ENCODE data around the gene FBL.

Gene FBL

DNA sequence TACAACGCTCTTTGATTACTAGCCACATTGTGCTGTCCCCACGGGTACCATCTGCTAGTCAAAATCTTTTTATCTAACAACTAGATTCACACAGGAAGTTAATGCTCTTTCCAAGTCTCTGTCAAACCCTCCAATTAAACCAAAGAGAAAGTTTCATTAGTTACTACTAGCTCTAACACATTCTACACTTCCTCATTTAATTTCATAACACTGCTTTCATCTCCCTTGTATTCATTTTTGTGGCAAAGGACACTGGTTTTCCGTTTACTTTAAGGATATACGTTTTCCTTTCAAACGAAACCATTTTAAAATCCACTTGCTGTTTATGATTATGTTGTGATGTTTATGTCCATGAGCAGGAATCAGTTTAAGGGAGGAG, 17.5 kb downstream of the FBL start:
- TF ChIP-seq, protein P1, sequence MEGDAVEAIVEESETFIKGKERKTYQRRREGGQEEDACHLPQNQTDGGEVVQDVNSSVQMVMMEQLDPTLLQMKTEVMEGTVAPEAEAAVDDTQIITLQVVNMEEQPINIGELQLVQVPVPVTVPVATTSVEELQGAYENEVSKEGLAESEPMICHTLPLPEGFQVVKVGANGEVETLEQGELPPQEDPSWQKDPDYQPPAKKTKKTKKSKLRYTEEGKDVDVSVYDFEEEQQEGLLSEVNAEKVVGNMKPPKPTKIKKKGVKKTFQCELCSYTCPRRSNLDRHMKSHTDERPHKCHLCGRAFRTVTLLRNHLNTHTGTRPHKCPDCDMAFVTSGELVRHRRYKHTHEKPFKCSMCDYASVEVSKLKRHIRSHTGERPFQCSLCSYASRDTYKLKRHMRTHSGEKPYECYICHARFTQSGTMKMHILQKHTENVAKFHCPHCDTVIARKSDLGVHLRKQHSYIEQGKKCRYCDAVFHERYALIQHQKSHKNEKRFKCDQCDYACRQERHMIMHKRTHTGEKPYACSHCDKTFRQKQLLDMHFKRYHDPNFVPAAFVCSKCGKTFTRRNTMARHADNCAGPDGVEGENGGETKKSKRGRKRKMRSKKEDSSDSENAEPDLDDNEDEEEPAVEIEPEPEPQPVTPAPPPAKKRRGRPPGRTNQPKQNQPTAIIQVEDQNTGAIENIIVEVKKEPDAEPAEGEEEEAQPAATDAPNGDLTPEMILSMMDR (IDR thresholded peaks at IDR 0.05; ENCODE audit: poor library complexity, severe bottlenecking), result no peak
- Histone ChIP-seq H3K4me3 (ENCODE audit: severe bottlenecking) (no peak overlapping the region), H3K27ac (ENCODE audit: poor library complexity, severe bottlenecking) (no peak overlapping the region), H3K36me3 (ENCODE audit: low read depth) (peaks cover 27% of the 10 kb centered on the region), H3K9me3 (ENCODE audit: severe bottlenecking) (no peaks in the 10 kb centered on the region), H3K27me3 (ENCODE audit: insufficient read depth, poor library complexity, severe bottlenecking) (no peaks in the 10 kb centered on the region), H3K4me1 (ENCODE audit: insufficient read depth, poor library complexity, severe bottlenecking) (no peaks in the 10 kb centered on the region)
- DNase-seq (ENCODE audit: low spot score) (no peak), ATAC-seq (ENCODE audit: low read depth) (no peak)

DNA sequence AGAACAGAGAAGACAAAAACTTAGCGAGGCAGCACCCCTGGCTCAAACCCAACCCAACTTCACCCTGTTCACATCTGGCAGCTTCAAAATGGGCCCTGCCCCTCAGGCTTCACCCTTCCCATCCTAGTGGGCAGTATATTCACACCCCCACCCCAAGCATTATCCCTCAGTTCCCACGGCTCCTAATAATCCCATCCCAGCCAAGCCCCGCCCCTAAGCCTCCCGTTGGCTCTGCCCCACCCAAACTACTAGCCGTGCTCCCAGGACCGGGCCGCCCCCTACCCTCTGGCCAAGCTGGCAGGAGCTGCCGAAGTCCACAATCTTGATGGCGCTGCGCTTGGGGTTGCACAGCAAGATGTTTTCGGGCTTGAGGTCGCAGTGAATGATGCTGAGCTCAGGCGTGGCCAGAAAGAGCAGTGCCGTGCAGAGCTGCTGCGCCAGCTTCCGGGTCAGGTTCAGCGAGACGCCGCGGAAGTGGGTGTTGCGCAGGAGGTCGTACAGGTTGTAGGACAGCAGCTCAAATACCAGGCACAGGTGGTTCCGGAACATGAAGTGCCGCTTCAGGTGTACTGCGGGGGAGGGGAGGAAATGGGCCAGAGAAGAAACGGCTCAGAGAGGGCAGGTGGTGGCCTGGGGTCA, 18.0 kb downstream of the FBL start:
- DNase-seq (ENCODE audit: low spot score), result peak; percentile 45
- H3K27me3 ChIP-seq (ENCODE audit: insufficient read depth, poor library complexity, severe bottlenecking), result no peaks in the 10 kb centered on the region
- H3K27ac ChIP-seq (ENCODE audit: poor library complexity, severe bottlenecking), result no peak overlapping the region
- H3K36me3 ChIP-seq (ENCODE audit: low read depth), result peaks cover 27% of the 10 kb centered on the region
- TF ChIP-seq, protein P1 (IDR thresholded peaks at IDR 0.05; ENCODE audit: poor library complexity, severe bottlenecking), result no peak
- no peaks in the 10 kb centered on the region for H3K4me1 ChIP-seq (ENCODE audit: insufficient read depth, poor library complexity, severe bottlenecking)
- ATAC-seq (ENCODE audit: low read depth), result no peak
- no peaks in the 10 kb centered on the region for H3K9me3 ChIP-seq (ENCODE audit: severe bottlenecking)
- no peak overlapping the region for H3K4me3 ChIP-seq (ENCODE audit: severe bottlenecking)

DNA sequence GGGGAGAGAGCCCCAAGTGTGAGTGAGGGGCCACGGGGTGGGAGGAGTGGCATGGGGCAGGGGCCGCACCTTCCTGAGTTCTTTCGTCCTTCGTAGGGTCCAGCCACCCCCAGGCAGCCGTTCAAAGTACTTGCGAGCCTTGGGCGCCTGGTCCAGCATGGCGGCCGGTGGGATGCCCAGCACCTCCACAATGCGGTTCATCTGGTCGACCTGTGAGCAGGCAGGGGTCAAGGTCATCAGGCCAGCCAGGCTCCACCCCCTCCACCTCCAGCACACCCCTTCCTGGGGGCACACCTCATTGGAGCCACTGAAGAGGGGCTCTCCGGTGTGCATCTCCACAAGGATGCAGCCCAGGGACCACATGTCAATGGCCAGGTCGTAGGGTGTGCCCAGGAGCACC, 19.0 kb downstream of the FBL start:
- no peak overlapping the region for H3K4me3 ChIP-seq (ENCODE audit: severe bottlenecking)
- no peaks in the 10 kb centered on the region for H3K27me3 ChIP-seq (ENCODE audit: insufficient read depth, poor library complexity, severe bottlenecking)
- peaks cover 27% of the 10 kb centered on the region for H3K36me3 ChIP-seq (ENCODE audit: low read depth)
- peak; percentile 51 for DNase-seq (ENCODE audit: low spot score)
- no peak for ATAC-seq (ENCODE audit: low read depth)
- no peak overlapping the region for H3K27ac ChIP-seq (ENCODE audit: poor library complexity, severe bottlenecking)
- TF ChIP-seq, protein P1 (IDR thresholded peaks at IDR 0.05; ENCODE audit: poor library complexity, severe bottlenecking), result no peak
- no peaks in the 10 kb centered on the region for H3K9me3 ChIP-seq (ENCODE audit: severe bottlenecking)
- no peaks in the 10 kb centered on the region for H3K4me1 ChIP-seq (ENCODE audit: insufficient read depth, poor library complexity, severe bottlenecking)

DNA sequence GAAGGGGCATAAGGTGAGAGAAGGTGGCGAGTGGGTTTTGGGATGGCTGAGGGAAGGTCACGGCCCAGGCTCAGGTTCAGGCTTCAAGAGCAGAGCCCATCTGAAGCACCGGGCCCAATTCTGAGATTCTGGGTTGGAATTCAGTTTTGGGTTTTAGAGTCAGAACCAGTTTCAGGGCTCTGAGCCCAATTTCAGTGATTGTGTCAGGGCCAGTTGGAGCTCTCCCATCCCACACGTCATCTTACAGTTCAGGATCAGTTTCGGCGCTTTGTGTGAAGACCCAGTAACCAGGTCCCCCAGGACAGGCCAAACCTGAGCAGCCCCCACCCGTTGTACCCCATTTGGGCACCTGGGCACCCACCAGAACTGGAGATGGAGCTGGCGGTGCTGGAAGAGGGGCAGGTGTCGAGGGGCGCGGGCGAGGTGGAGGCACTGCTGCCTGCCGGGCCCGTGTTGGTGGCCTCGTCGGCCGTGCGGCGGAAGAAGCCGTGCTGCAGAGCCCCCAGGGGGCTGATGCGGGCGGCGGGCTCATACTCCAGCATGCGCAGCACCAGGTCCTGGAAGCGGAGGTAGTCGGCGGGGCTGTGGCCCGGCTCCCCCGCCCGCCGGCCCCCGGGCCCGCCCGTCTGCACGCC, 19.8 kb downstream of the FBL start:
- Histone ChIP-seq H3K9me3 (ENCODE audit: severe bottlenecking) (no peaks in the 10 kb centered on the region), H3K4me3 (ENCODE audit: severe bottlenecking) (no peak overlapping the region), H3K27me3 (ENCODE audit: insufficient read depth, poor library complexity, severe bottlenecking) (no peaks in the 10 kb centered on the region), H3K36me3 (ENCODE audit: low read depth) (peaks cover 27% of the 10 kb centered on the region), H3K27ac (ENCODE audit: poor library complexity, severe bottlenecking) (no peak overlapping the region), H3K4me1 (ENCODE audit: insufficient read depth, poor library complexity, severe bottlenecking) (no peaks in the 10 kb centered on the region)
- TF ChIP-seq, protein P1 (IDR thresholded peaks at IDR 0.05; ENCODE audit: poor library complexity, severe bottlenecking), result no peak
- DNase-seq (ENCODE audit: low spot score) (no peak), ATAC-seq (ENCODE audit: low read depth) (no peak)

DNA sequence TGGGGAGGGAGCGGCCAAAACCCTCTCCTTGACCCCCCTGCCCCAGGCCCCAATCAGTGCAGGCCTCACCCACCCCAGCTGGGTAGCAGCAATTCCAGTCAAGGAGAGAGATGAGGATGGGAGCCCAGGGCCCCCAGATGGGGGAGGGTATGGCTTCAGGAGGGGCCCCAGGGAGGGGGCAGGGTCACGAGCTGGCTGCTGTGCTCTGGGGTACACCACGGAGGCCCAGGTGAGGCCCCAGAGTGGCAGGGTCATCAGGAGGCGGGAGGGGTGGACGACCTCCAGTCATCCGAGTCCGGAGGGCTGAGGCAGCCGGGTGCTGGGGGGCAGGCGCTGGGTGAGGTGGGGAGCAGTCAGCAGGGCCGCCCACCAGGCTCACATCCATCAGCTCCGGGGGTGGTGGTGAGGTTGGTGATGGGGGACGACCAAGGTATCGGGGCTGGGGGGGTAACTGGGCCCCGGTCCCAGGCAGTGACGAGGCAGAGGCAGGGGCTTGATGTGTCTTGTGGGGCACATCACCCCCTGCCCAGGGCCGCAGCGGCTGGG, 20.6 kb downstream of the FBL start:
- H3K4me1 ChIP-seq (ENCODE audit: insufficient read depth, poor library complexity, severe bottlenecking), result no peaks in the 10 kb centered on the region
- no peaks in the 10 kb centered on the region for H3K27me3 ChIP-seq (ENCODE audit: insufficient read depth, poor library complexity, severe bottlenecking)
- H3K27ac ChIP-seq (ENCODE audit: poor library complexity, severe bottlenecking), result no peak overlapping the region
- TF ChIP-seq, protein P1 (IDR thresholded peaks at IDR 0.05; ENCODE audit: poor library complexity, severe bottlenecking), result no peak
- ATAC-seq (ENCODE audit: low read depth) (no peak), DNase-seq (ENCODE audit: low spot score) (no peak)
- peaks cover 23% of the 10 kb centered on the region for H3K36me3 ChIP-seq (ENCODE audit: low read depth)
- H3K4me3 ChIP-seq (ENCODE audit: severe bottlenecking), result no peak overlapping the region
- no peaks in the 10 kb centered on the region for H3K9me3 ChIP-seq (ENCODE audit: severe bottlenecking)
